Prostate gland (tissue), 2 donors: Measurements from ENCODE around the gene FXYD2. TPM values are rescaled to one million over a fixed set of nuclear protein-coding genes. Genes with fewer than 3 reads are reported as not detected.

Experiments used
- DNase-seq: peaks from one replicate; pipeline ENCODE4 v3.0.0-alpha.2; 2019; ENCODE audit warnings: low spot score
- H3K27ac ChIP-seq, 2 donors: fragments of 200-600 bp; sonication (generic); 2 replicates each; pipeline ENCODE4 v1.5.1; 2017 to 2019
- H3K27me3 ChIP-seq: fragments of 200-600 bp; sonication (generic); replicated peaks from 2 replicates; pipeline ENCODE4 v1.5.1; 2019; ENCODE audit not compliant: insufficient read depth
- H3K36me3 ChIP-seq, 2 donors: fragments of 200-600 bp; sonication (generic); 1 replicate in 1 of 2; 2 replicates in 1 of 2; pipeline versions ENCODE4 v1.5.1 to v1.8.1; 2017 to 2019
- H3K4me1 ChIP-seq: fragments of 200-600 bp; sonication (generic); replicated peaks from 2 replicates; pipeline ENCODE4 v1.5.1; 2019
- H3K4me3 ChIP-seq, 2 donors: fragments of 200-600 bp; sonication (generic); 2 replicates each; pipeline ENCODE4 v1.5.1; 2017 to 2019
- H3K9me3 ChIP-seq: fragments of 200-600 bp; sonication (generic); 2 replicates; pipeline ENCODE4 v1.5.1; 2017
- CTCF ChIP-seq, 4 experiments: fragments of 200-600 bp in 2 of 4; fragments of 450-650 bp in 2 of 4; sonication (generic) in 2 of 4; IDR thresholded peaks; 1 replicate in 3 of 4; 2 replicates in 1 of 4; pipeline ENCODE4 v1.5.1; 2016 to 2019; ENCODE audit warnings: antibody characterized with exemption in 4 of 4, mild to moderate bottlenecking in 2 of 4, moderate library complexity in 2 of 4
- POLR2A ChIP-seq: fragments of 450-650 bp; IDR thresholded peaks from one replicate; pipeline ENCODE4 v1.6.1; 2016; ENCODE audit warnings: antibody characterized with exemption, mild to moderate bottlenecking
- POLR2AphosphoS5 ChIP-seq: sonication (generic); formaldehyde crosslinking; IDR thresholded peaks from one replicate; pipeline ENCODE4 v1.6.1; 2017; ENCODE audit warnings: antibody characterized with exemption
- WGBS: methylation state at CpG from one replicate; pipeline ENCODE4 v1.1.5; 2018; 5-methylcytosine and 5-hydroxymethylcytosine counted together
- intact Hi-C: fragments of 100-400 bp; cut with DNase I; formaldehyde crosslinking; loops from one replicate; pipeline ENCODE4 v1.14.2; 2022
- total RNA-seq, 2 donors: library from RNA; depleted of rRNA; stranded (reverse); fragments of >200 nt; gene quantifications; one replicate each; pipeline ENCODE4 v1.1.0, GENCODE V29; 2016

Gene FXYD2
- total RNA-seq, 2 donors from 2014 or later, result 0.87 to 1.8 TPM

- no peak for DNase-seq
- intact Hi-C loops, result no loop called here
- peak overlapping the region; percentile 42 for H3K27ac ChIP-seq
- no peaks in the 10 kb centered on the region for H3K36me3 ChIP-seq
- H3K4me3 ChIP-seq, result no peak overlapping the region
- no peaks in the 10 kb centered on the region for H3K9me3 ChIP-seq
- no peaks in the 10 kb centered on the region for H3K27me3 ChIP-seq
- WGBS, result 70% methylated on average over 5 of the region's 5 CpGs
- no peaks in the 10 kb centered on the region for H3K4me1 ChIP-seq
- no peak for TF ChIP-seq CTCF (IDR thresholded peaks at IDR 0.05)
- TF ChIP-seq POLR2AphosphoS5, result no peak
- TF ChIP-seq POLR2A, result no peak
Observed at GRCh38 chr11:117871784-117872183, 47.2 kb upstream of the FXYD2 start.

DNA sequence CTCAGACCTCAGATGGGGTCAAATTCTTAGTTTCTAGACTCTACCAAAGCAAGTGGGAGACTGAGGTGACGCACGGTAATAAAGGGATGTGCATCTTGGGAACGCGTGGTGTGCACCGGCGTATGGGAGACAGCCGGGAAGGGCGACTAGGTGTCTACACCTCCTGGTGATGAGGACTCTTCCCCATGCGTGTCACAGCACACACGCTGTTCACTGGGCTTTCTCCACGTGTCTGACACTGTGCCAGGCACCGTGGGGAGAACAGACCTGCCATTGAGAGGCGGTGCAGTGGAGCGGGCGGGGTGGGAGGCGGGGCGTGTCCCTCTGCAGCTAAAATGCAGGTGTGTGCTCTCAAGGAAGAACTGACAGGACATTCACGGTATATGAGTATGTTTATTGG lies 46.6 kb upstream of the FXYD2 start:
- H3K9me3 ChIP-seq, result no peaks in the 10 kb centered on the region
- H3K36me3 ChIP-seq, result no peaks in the 10 kb centered on the region
- H3K4me1 ChIP-seq, result no peaks in the 10 kb centered on the region
- no peak overlapping the region for H3K4me3 ChIP-seq
- TF ChIP-seq CTCF (IDR thresholded peaks at IDR 0.05), result no peak
- TF ChIP-seq POLR2AphosphoS5, result no peak
- no peak for TF ChIP-seq POLR2A
- H3K27me3 ChIP-seq, result no peaks in the 10 kb centered on the region
- intact Hi-C loops, result no loop called here
- H3K27ac ChIP-seq, result no peak overlapping the region
- WGBS, result 74% methylated on average over 18 of the region's 18 CpGs
- DNase-seq, result no peak

DNA sequence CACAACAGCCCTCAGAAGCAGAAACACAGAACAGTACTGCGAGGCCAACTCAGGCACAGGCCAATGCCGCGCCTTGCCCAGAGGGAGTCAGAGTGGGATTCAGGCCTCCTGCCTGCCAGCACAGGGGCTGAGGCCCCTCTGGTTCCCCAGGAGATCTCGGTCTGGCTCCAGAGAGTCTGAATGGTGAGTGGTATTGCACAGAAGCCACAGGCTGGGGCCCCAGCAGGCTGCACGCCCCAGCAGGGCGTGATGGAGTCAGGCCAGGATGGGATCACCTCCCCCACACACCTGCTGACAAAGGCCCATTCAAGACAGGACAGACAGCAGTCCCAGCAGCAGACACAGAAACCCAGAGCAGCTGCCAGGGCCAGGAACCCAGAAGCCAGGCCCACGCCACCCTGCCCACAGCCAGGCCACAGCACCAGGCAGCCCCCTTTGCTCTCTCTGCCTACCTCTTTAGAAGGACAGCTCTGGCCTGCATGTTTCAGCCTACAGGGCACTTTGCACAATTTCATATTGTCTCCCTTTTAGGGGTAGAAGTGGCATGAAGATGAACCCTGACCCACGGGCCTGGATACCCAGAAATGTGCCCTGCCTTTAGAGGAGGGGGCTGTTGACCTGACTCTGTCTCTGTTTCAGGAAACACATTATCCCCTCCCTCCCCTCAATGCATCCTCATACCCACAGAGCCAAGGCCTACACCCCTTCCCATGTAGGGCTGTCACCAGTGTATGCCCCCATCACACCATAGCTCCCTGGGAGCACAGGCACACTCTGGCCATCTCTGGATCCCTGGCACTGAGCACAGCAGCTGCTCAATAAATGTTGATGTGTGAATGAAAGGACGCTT lies 45.8 kb upstream of the FXYD2 start:
- H3K27me3 ChIP-seq, result no peaks in the 10 kb centered on the region
- WGBS, result 54% methylated on average over 9 of the region's 9 CpGs
- TF ChIP-seq POLR2AphosphoS5 (no peak), CTCF (IDR thresholded peaks at IDR 0.05) (no peak), POLR2A (no peak)
- H3K36me3 ChIP-seq, result no peaks in the 10 kb centered on the region
- no peaks in the 10 kb centered on the region for H3K4me1 ChIP-seq
- intact Hi-C loops, result no loop called here
- no peak for DNase-seq
- no peaks in the 10 kb centered on the region for H3K9me3 ChIP-seq
- H3K4me3 ChIP-seq, result no peak overlapping the region
- H3K27ac ChIP-seq, result no peak overlapping the region

DNA sequence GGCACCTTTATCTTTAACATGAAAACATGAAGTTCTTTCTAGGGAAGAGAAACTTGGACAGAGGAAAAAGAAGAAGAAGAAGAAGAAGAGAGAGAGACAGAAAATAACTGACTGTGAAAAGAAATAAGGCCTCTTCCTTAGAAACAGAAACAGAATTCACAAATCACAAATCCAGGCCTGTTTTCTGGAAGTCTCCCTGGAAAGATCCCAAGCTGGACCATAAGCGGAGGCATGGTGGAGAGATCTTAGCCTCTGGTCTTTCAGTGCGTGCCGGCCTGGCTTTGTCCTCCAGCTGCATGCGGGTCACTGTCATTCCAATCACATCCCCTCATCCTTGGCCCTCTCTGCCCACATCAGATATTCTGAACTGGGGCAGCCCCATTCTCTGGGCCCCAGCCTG lies 45.1 kb upstream of the FXYD2 start:
- TF ChIP-seq POLR2AphosphoS5 (no peak), POLR2A (no peak), CTCF (IDR thresholded peaks at IDR 0.05) (no peak)
- Histone ChIP-seq H3K36me3 (no peaks in the 10 kb centered on the region), H3K9me3 (no peaks in the 10 kb centered on the region), H3K4me3 (no peak overlapping the region), H3K27me3 (no peaks in the 10 kb centered on the region), H3K27ac (peak overlapping the region in 1 of 2 donors; percentile 15), H3K4me1 (no peaks in the 10 kb centered on the region)
- no peak for DNase-seq
- WGBS, result 33% methylated on average over 4 of the region's 4 CpGs
- intact Hi-C loops, result no loop called here
